RWPE2 (cell line): ENCODE data around the gene E2F8.

Source experiments
- ATAC-seq: fragments of 200-7000 bp; cut with Tn5 transposase; 3 replicates; pipeline ENCODE4 v1.9.1; 2021; ENCODE audit warnings: low read depth
- DNase-seq: peaks from one replicate; pipeline ENCODE4 v3.0.0-alpha.2; 2020; ENCODE audit warnings: low spot score
- H3K27ac ChIP-seq: fragments of 450-650 bp; 2 replicates; pipeline ENCODE4 v1.5.1; 2017; ENCODE audit warnings: mild to moderate bottlenecking; ENCODE audit not compliant: poor library complexity, severe bottlenecking
- H3K27me3 ChIP-seq: fragments of 250-450 bp; sonication (Bioruptor Pico); 2 replicates; pipeline ENCODE4 v1.5.1; 2021; ENCODE audit warnings: mild to moderate bottlenecking, moderate library complexity; ENCODE audit not compliant: insufficient read depth, poor library complexity, severe bottlenecking
- H3K36me3 ChIP-seq: fragments of 250-450 bp; sonication (Bioruptor Pico); 2 replicates; pipeline ENCODE4 v1.5.1; 2020; ENCODE audit warnings: low read depth, mild to moderate bottlenecking, moderate library complexity
- H3K4me1 ChIP-seq: fragments of 250-450 bp; sonication (Bioruptor Pico); 2 replicates; pipeline ENCODE4 v1.5.1; 2021; ENCODE audit warnings: mild to moderate bottlenecking, moderate library complexity; ENCODE audit not compliant: insufficient read depth, poor library complexity, severe bottlenecking
- H3K4me3 ChIP-seq: fragments of 250-450 bp; sonication (Bioruptor Pico); 2 replicates; pipeline ENCODE4 v1.5.1; 2021; ENCODE audit warnings: mild to moderate bottlenecking, moderate library complexity; ENCODE audit not compliant: severe bottlenecking
- H3K9me3 ChIP-seq: fragments of 250-450 bp; sonication (Bioruptor Pico); 2 replicates; pipeline ENCODE4 v1.5.1; 2021; ENCODE audit warnings: mild to moderate bottlenecking, moderate library complexity; ENCODE audit not compliant: severe bottlenecking
- CTCF ChIP-seq: fragments of 450-650 bp; IDR thresholded peaks from one replicate; pipeline ENCODE4 v1.5.1; 2017; ENCODE audit warnings: mild to moderate bottlenecking, moderate library complexity; ENCODE audit not compliant: poor library complexity, severe bottlenecking

Gene E2F8

GRCh38 chr11:19226378-19227195 is 14.2 kb downstream of the E2F8 start:
- H3K27ac ChIP-seq, result no peak overlapping the region
- peaks cover 9% of the 10 kb centered on the region for H3K4me1 ChIP-seq
- H3K4me3 ChIP-seq, result no peak overlapping the region
- H3K36me3 ChIP-seq, result peaks cover 50% of the 10 kb centered on the region
- TF ChIP-seq CTCF, result no peak
- H3K9me3 ChIP-seq, result no peaks in the 10 kb centered on the region
- no peak for DNase-seq
- ATAC-seq, result no peak
- no peaks in the 10 kb centered on the region for H3K27me3 ChIP-seq

- Histone ChIP-seq H3K27me3 (no peaks in the 10 kb centered on the region), H3K36me3 (peaks cover 40% of the 10 kb centered on the region), H3K4me3 (no peak overlapping the region), H3K9me3 (no peaks in the 10 kb centered on the region), H3K4me1 (peaks cover 9% of the 10 kb centered on the region), H3K27ac (no peak overlapping the region)
- no peak for TF ChIP-seq CTCF
- DNase-seq (no peak), ATAC-seq (no peak)
Observed at GRCh38 chr11:19225581-19225980, 15.2 kb downstream of the E2F8 start.

GRCh38 chr11:19225123-19225522 is 15.6 kb downstream of the E2F8 start:
- DNase-seq (no peak), ATAC-seq (no peak)
- TF ChIP-seq CTCF, result no peak
- H3K9me3 ChIP-seq, result no peaks in the 10 kb centered on the region
- no peak overlapping the region for H3K27ac ChIP-seq
- H3K4me3 ChIP-seq, result no peak overlapping the region
- no peaks in the 10 kb centered on the region for H3K27me3 ChIP-seq
- peaks cover 36% of the 10 kb centered on the region for H3K36me3 ChIP-seq
- H3K4me1 ChIP-seq, result peaks cover 9% of the 10 kb centered on the region

- DNase-seq (no peak), ATAC-seq (no peak)
- H3K9me3 ChIP-seq, result no peaks in the 10 kb centered on the region
- H3K36me3 ChIP-seq, result 0 out of 2 replicates have a peak, but pooled peaks cover 12% of the 10 kb centered on the region
- H3K27ac ChIP-seq, result no peak overlapping the region
- TF ChIP-seq CTCF, result no peak
- no peaks in the 10 kb centered on the region for H3K27me3 ChIP-seq
- no peak overlapping the region for H3K4me3 ChIP-seq
- H3K4me1 ChIP-seq, result peaks cover 21% of the 10 kb centered on the region
Observed at GRCh38 chr11:19220903-19221724, 19.6 kb downstream of the E2F8 start.
